Hematopoietic multipotent progenitor cell (in vitro differentiated cells): ENCODE data around the gene FYCO1. TPM values are rescaled to one million over a fixed set of nuclear protein-coding genes. Genes with fewer than 3 reads are reported as not detected.

ENCODE experiments used
- DNase-seq, 3 donors: peaks; one replicate each; pipeline ENCODE4 v3.0.0-alpha.2; 2011 to 2015; ENCODE audit warnings: low read depth in 2 of 3, low spot score in 2 of 3
- total RNA-seq: library from RNA; depleted of rRNA; stranded (reverse); fragments of >200 nt; gene quantifications from one replicate; pipeline ENCODE4 v1.2.3, GENCODE V29; 2012

The FYCO1 gene
- total RNA-seq, 1 donor: 13.7 TPM

- DNase-seq: no peak
Observed at GRCh38 chr3:45895686-45896468, 99.7 kb downstream of the FYCO1 start.

DNA sequence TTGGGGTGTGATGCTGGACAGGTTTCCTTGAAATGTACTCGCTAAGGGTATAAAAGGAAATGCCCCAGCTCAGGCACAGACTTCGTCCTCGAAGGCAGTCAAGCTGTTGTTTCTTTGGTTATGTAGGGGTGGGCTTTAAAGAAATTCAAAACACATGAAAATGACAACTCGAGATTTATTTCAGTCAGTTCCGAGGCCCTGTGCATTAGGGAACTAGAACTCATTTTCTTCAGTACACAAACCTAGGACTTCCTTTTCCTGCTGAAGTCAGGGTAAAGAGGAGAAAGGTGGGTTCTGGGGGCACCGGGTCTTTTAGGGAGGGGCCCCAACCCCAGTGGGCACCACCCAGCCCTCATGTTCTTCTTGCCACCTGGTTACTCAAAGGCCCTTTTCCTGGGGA is 101.6 kb downstream of the FYCO1 start:
- DNase-seq: peak in 1 of 3 donors; percentile 52

- no peak for DNase-seq
Observed at GRCh38 chr3:45892161-45892560, 103.5 kb downstream of the FYCO1 start.

GRCh38 chr3:45890405-45890804 is 105.2 kb downstream of the FYCO1 start:
- peak in 1 of 3 donors; percentile 44 for DNase-seq

GRCh38 chr3:45889337-45889736 is 106.3 kb downstream of the FYCO1 start:
- DNase-seq: peak in 1 of 3 donors; percentile 35

- no peak for DNase-seq
Observed at GRCh38 chr3:45887759-45888511, 107.7 kb downstream of the FYCO1 start.

- no peak for DNase-seq
Observed at GRCh38 chr3:45887285-45887684, 108.3 kb downstream of the FYCO1 start.

GRCh38 chr3:45885979-45886705 is 109.5 kb downstream of the FYCO1 start, which contains the start of gene CCR9:
TSS of gene CCR9 (plus strand) at chr3:45886543. CDS start at chr3:45894934, 8,391 bp downstream.
- DNase-seq: no peak

DNA sequence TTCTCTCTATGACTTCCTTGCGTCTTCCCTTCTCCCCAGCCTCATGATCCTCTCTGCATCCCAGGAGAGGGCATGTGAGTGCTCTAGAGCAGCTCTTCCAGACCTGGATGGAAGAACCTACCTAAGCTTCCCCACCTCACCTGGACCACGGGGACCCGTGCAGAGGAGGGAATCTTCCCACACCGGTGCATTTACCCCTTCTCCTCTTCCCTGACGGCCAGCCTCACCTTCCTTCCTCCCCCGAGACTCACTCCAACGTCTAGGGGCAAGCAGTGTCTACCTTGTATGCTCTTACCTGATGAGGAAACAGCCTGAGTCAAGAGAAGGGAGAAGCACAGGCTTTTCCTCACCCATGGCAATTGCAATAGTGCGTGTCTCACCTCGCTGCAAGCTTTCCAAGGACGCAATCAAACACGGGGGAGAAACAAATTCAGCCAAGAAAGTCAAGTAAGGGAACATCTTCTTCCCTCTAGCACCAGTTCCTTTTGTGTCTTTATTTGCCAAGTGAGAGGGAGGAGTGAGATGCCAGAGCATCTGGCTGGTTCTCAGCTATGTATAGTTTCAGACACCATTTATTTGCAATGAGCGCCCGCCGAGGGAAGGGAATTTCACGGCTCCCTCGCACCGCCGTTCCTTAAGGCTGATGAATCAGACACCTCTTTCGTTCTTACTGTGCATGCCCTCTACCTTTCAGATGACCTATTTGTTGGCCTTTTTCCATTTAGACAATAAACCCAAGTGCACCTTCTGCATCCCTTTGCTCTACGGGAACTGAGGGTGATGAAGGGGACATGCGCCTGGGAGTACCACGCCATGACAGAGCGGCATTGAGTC is 111.0 kb downstream of the FYCO1 start:
- no peak for DNase-seq

GRCh38 chr3:45881078-45882022 is 114.3 kb downstream of the FYCO1 start:
- no peak for DNase-seq

GRCh38 chr3:45880725-45881077 is 114.9 kb downstream of the FYCO1 start:
- no peak for DNase-seq

GRCh38 chr3:45878124-45878523 is 117.5 kb downstream of the FYCO1 start:
- no peak for DNase-seq

- peak in 1 of 3 donors; percentile 67 for DNase-seq
Observed at GRCh38 chr3:45874677-45875346, 120.8 kb downstream of the FYCO1 start.

- DNase-seq: no peak
Observed at GRCh38 chr3:45873638-45874037, 122.0 kb downstream of the FYCO1 start.

DNA sequence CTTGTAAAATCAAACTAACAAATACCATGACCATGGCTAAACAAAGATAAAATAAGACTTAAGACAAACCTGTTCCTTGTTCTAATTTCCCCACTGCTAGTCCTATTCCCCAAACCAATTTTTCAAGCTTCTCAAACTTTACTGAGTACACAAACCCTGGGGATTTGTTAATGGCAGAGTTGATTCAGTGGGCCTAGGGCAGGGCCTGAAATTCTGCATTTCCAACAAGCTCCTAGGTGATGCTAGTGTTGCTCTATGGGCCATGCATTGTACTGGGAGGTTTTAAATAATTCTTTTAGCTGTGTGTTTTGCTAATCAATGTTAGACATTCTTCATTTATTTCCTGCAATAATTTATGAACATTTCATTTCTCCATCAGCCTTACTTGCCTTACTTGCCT is 122.6 kb downstream of the FYCO1 start:
- no peak for DNase-seq

GRCh38 chr3:45872569-45872968 is 123.1 kb downstream of the FYCO1 start:
- no peak for DNase-seq

DNA sequence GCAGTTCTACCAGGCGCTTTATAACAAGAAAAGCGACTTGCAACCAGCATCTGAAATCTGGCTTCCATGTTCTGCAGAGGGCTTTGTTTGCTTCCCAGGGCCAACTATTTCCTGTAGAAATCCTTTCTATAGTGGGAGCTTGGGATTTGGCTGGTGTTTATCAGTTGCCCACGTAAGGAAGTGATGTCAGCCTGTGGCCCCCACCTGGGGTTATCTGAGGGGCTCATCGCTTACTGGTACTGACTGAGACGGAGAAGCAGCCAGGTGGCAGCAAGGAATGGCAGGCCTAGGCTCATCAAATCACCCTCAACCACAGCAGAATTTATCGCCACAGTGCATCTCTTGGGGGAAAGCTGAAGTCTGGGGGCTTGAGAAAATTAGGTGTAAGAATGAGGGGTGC is 123.8 kb downstream of the FYCO1 start:
- DNase-seq: no peak

- DNase-seq: peak; percentile 46 to 96 (median 71)
Observed at GRCh38 chr3:45870099-45870498, 125.5 kb downstream of the FYCO1 start.

- DNase-seq: no peak
Observed at GRCh38 chr3:45869638-45870037, 126.0 kb downstream of the FYCO1 start.
